T-helper 2 cell treated with Interferon-gamma antibody and Interleukin-4, amounts not matched to agents 5 μg/mL and 100 μg/mL, for 36 hours (primary cell): Measurements from ENCODE around the gene SLC39A11.
"Not testable (repeated sequence)": the region's sequence is repeated elsewhere in the genome, so short reads cannot be mapped to it uniquely, and the experiment has no call there.

Experiments used
- DNase-seq: peaks from one replicate; pipeline ENCODE4 v3.0.0; 2021; ENCODE audit warnings: low spot score
- H3K27ac Mint-ChIP-seq: one replicate; pipeline ENCODE4 v1.8.0; 2021; ENCODE audit warnings: mild to moderate bottlenecking, mixed read lengths
- H3K27me3 Mint-ChIP-seq: one replicate; pipeline ENCODE4 v1.8.0; 2021; ENCODE audit warnings: low read depth, mixed read lengths
- H3K36me3 Mint-ChIP-seq: one replicate; pipeline ENCODE4 v1.8.0; 2021; ENCODE audit warnings: low read depth, mixed read lengths
- H3K4me1 Mint-ChIP-seq: one replicate; pipeline ENCODE4 v1.8.0; 2021; ENCODE audit warnings: low read depth, mixed read lengths
- H3K4me3 Mint-ChIP-seq: one replicate; pipeline ENCODE4 v1.8.0; 2022; ENCODE audit warnings: mild to moderate bottlenecking, moderate library complexity, mixed read lengths
- H3K9me3 Mint-ChIP-seq: one replicate; pipeline ENCODE4 v1.8.0; 2021; ENCODE audit warnings: mixed read lengths

SLC39A11 gene

GRCh38 chr17:73072219-73072962, 20.1 kb downstream of the SLC39A11 start:
- H3K27me3 Mint-ChIP-seq: no peaks in the 10 kb centered on the region
- peaks cover 2% of the 10 kb centered on the region for H3K4me1 Mint-ChIP-seq
- no peak for DNase-seq
- H3K9me3 Mint-ChIP-seq: no peaks in the 10 kb centered on the region
- peaks cover 15% of the 10 kb centered on the region for H3K36me3 Mint-ChIP-seq
- no peak overlapping the region for H3K27ac Mint-ChIP-seq
- no peak overlapping the region for H3K4me3 Mint-ChIP-seq

- Mint-ChIP-seq H3K27me3 (no peaks in the 10 kb centered on the region), H3K27ac (no peak overlapping the region), H3K9me3 (no peaks in the 10 kb centered on the region), H3K4me3 (no peak overlapping the region), H3K36me3 (peaks cover 15% of the 10 kb centered on the region), H3K4me1 (peaks cover 2% of the 10 kb centered on the region)
- no peak for DNase-seq
Observed at GRCh38 chr17:73071066-73071999, 21.2 kb downstream of the SLC39A11 start.

- peaks cover 15% of the 10 kb centered on the region for H3K36me3 Mint-ChIP-seq
- no peak for DNase-seq
- H3K27ac Mint-ChIP-seq: no peak overlapping the region
- H3K4me3 Mint-ChIP-seq: no peak overlapping the region
- H3K4me1 Mint-ChIP-seq: peaks cover 2% of the 10 kb centered on the region
- H3K27me3 Mint-ChIP-seq: no peaks in the 10 kb centered on the region
- H3K9me3 Mint-ChIP-seq: no peaks in the 10 kb centered on the region
Observed at GRCh38 chr17:73069841-73070240, 22.6 kb downstream of the SLC39A11 start.

- Mint-ChIP-seq H3K27me3 (no peaks in the 10 kb centered on the region), H3K27ac (no peak overlapping the region), H3K4me3 (no peak overlapping the region), H3K36me3 (peaks cover 15% of the 10 kb centered on the region), H3K4me1 (peaks cover 2% of the 10 kb centered on the region), H3K9me3 (no peaks in the 10 kb centered on the region)
- DNase-seq: no peak
Observed at GRCh38 chr17:73069164-73069770, 23.2 kb downstream of the SLC39A11 start.

- Mint-ChIP-seq H3K27me3 (no peaks in the 10 kb centered on the region), H3K27ac (no peak overlapping the region), H3K36me3 (peaks cover 12% of the 10 kb centered on the region), H3K9me3 (no peaks in the 10 kb centered on the region), H3K4me1 (peaks cover 2% of the 10 kb centered on the region), H3K4me3 (no peak overlapping the region)
- DNase-seq: no peak
Observed at GRCh38 chr17:73068322-73069153, 23.9 kb downstream of the SLC39A11 start.

- H3K4me1 Mint-ChIP-seq, H3K27ac Mint-ChIP-seq, DNase-seq: not testable (repeated sequence)
Observed at GRCh38 chr17:73067699-73068098, 24.8 kb downstream of the SLC39A11 start.

GRCh38 chr17:73067075-73067474, 25.4 kb downstream of the SLC39A11 start:
- DNase-seq: no peak
- peaks cover 2% of the 10 kb centered on the region for H3K4me1 Mint-ChIP-seq
- H3K27me3 Mint-ChIP-seq: no peaks in the 10 kb centered on the region
- no peak overlapping the region for H3K4me3 Mint-ChIP-seq
- H3K9me3 Mint-ChIP-seq: no peaks in the 10 kb centered on the region
- no peak overlapping the region for H3K27ac Mint-ChIP-seq
- peaks cover 9% of the 10 kb centered on the region for H3K36me3 Mint-ChIP-seq

More at GRCh38 chr17:73067699-73068098, 24.8 kb downstream of the SLC39A11 start:
- not testable (repeated sequence) for H3K9me3 Mint-ChIP-seq, H3K27me3 Mint-ChIP-seq, H3K4me3 Mint-ChIP-seq
- H3K36me3 Mint-ChIP-seq: peaks cover 12% of the 10 kb centered on the region

- H3K4me3 Mint-ChIP-seq: no peak overlapping the region
- DNase-seq: no peak
- no peak overlapping the region for H3K27ac Mint-ChIP-seq
Observed at GRCh38 chr17:73066148-73066884, 26.2 kb downstream of the SLC39A11 start.

GRCh38 chr17:73065376-73065775, 27.1 kb downstream of the SLC39A11 start:
- Mint-ChIP-seq H3K36me3 (peaks cover 5% of the 10 kb centered on the region), H3K27ac (no peak overlapping the region), H3K27me3 (no peaks in the 10 kb centered on the region), H3K9me3 (no peaks in the 10 kb centered on the region), H3K4me1 (peaks cover 2% of the 10 kb centered on the region), H3K4me3 (no peak overlapping the region)
- no peak for DNase-seq

More at GRCh38 chr17:73066148-73066884, 26.2 kb downstream of the SLC39A11 start:
- Mint-ChIP-seq H3K4me1 (peaks cover 2% of the 10 kb centered on the region), H3K36me3 (peaks cover 5% of the 10 kb centered on the region), H3K27me3 (no peaks in the 10 kb centered on the region), H3K9me3 (no peaks in the 10 kb centered on the region)

GRCh38 chr17:73064084-73064938, 28.2 kb downstream of the SLC39A11 start:
- Mint-ChIP-seq H3K36me3 (peaks cover 5% of the 10 kb centered on the region), H3K9me3 (no peaks in the 10 kb centered on the region)
- no peak for DNase-seq

GRCh38 chr17:73062726-73063125, 29.8 kb downstream of the SLC39A11 start:
- no peaks in the 10 kb centered on the region for H3K36me3 Mint-ChIP-seq
- no peaks in the 10 kb centered on the region for H3K27me3 Mint-ChIP-seq
- no peak overlapping the region for H3K4me3 Mint-ChIP-seq
- H3K27ac Mint-ChIP-seq: no peak overlapping the region
- no peaks in the 10 kb centered on the region for H3K4me1 Mint-ChIP-seq
- H3K9me3 Mint-ChIP-seq: no peaks in the 10 kb centered on the region
- no peak for DNase-seq

More at GRCh38 chr17:73064084-73064938, 28.2 kb downstream of the SLC39A11 start:
- H3K27me3 Mint-ChIP-seq: no peaks in the 10 kb centered on the region
- H3K4me1 Mint-ChIP-seq: no peaks in the 10 kb centered on the region
- H3K27ac Mint-ChIP-seq: no peak overlapping the region
- no peak overlapping the region for H3K4me3 Mint-ChIP-seq

GRCh38 chr17:73061161-73061560, 31.3 kb downstream of the SLC39A11 start:
- H3K27ac Mint-ChIP-seq: no peak overlapping the region
- no peaks in the 10 kb centered on the region for H3K4me1 Mint-ChIP-seq
- H3K9me3 Mint-ChIP-seq: no peaks in the 10 kb centered on the region
- no peaks in the 10 kb centered on the region for H3K36me3 Mint-ChIP-seq
- H3K27me3 Mint-ChIP-seq: no peaks in the 10 kb centered on the region
- no peak for DNase-seq
- H3K4me3 Mint-ChIP-seq: no peak overlapping the region
